ENCODE data around the gene LIPH.
"Not testable (repeated sequence)": the region's sequence is repeated elsewhere in the genome, so short reads cannot be mapped to it uniquely, and the experiment has no call there.

LIPH gene

DNA sequence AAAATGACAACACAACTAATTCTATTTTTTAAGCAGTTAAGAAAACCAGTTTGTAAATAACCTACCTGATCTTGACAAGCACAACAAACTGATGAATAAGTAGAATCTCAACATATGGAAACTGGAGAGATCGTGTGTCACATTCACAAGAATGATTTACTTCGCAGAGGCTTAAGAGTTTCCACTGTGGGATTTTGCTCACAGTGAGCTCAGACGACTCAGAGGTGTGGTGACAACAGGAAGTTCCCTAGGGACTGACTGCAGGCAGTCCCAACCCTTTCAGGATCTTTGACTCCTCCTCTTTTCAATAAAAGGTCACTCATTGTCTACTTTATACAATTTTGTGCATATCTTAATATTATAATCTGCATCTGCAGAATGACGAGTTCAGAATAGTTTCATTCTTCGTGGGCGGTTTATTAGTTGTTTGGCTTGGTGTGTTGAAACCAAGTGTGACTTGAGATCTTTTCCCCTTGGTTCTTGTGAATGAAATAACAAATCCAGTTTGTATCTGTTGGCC is at the start of gene LIPH:
LIPH (minus strand) TSS at position 231 of the 520 bp plus-strand sequence; CDS start at position 114, 117 bp downstream.
- no peak for DNase-seq

DNA sequence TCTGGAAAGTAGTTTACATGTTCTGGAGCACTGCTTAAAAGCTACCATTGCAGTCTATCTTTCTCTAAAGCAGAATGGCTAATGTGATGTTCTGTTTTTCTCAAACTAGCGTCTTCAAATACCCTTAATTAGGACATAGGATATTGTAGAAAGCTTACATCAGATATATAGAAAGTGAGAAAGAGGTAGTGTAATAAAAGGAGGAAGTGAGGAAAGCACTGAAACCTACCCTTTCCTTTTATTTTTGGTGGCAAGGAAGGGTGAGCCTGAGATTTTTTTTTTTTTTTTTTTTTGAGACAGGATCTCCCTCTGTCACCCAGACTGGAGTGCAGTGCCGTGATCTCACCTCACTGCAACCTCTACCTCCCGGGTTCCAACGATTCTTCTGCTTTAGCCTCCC is 43.1 kb upstream of the LIPH start:
- DNase-seq, result no peak

DNA sequence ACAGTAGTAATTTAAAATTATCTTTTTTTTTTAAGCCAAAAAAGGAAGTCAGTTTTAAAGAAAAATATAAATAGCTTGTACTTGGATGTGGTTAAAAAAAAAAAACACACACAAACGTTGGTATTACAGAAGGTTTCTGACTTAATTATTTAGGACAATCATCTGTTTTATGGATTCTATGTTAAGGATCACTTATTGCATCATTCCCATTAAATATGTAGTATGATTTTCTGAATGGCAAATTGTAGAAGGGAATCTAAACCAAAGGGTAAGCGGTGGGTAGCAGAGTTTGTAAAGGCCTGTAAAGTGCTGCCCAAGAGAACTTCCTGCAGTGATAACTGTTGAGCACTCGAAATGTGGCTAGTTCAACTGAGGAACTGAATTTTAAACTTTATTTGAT is 41.7 kb upstream of the LIPH start:
- DNase-seq, result no peak

DNA sequence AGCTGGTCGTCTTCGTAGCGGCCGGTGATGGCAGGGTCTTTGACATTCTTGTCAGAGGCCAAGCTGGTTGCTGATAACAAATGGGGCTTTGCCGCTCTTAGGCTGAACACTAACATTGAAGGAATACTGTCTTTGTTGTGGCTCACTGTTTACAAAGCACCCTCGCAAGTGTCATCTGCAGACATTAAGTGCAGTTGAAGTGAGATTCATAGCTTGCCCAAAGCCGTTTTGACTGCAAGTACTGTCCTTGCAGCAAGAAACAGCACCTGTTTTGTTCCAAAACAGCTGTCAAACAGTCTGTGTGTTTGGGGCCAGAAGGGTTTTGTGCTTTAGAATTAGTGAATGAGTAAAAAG is 34.3 kb upstream of the LIPH start:
- DNase-seq, result peak; percentile 52

DNA sequence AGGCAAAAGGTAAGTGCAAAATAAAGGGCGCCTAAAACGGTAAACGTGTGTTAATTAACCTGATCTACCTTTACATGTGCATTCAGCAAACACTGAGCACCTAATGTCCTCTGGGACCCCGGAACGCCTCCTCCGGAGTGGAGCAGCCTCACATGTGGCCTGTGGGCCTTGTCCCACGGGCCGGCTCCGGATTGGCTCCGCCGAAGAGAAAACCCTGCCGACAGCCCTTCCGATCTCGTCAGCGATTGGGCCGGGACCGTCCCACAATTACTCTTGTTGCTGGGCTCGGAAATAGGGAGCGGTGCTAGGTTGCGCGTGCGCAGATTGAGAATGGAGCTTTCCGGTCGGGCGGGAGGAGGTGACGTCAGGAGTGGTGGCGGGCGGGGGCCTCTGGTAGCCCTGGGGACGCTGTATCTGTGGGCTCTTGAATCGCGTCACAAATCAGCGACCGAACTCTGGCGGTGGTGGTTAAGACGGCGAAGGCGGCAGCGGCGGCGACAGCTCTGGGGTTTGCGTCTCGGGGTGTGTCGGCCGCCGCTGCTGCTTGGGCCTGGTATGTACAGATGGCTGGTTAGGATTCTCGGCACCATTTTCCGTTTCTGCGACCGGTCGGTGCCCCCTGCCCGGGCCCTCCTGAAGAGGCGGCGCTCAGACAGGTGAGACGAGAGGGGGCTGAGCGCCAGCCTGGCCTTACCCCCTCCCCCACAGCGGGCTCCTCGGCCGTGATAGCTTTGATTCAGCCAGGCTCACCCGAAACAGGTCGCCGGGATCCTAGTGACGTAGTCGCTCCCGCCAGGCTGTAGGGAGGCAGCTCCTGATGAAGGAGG is 33.7 kb upstream of the LIPH start, which contains the start of gene SENP2:
SENP2 (plus strand) TSS at position 437 of the 827 bp plus-strand sequence; CDS start at position 556, 119 bp downstream.
- peak; percentile 96 for DNase-seq

DNA sequence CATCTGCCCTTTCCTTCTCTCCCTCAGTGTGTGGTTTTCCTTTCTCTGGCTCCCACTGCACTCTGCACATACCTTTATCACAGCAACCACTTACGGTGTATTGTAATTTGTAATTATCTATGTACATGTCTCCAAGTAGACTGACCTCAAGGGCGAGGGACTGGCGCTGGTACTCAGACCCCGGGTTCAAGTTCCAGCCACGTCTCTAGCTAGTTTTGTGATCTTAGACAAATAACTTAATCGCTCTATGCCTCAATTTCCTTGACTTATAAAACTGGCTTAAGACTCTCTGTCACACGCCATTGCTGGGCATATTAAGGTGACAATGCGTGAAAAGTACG is 33.1 kb upstream of the LIPH start:
- no peak for DNase-seq

DNA sequence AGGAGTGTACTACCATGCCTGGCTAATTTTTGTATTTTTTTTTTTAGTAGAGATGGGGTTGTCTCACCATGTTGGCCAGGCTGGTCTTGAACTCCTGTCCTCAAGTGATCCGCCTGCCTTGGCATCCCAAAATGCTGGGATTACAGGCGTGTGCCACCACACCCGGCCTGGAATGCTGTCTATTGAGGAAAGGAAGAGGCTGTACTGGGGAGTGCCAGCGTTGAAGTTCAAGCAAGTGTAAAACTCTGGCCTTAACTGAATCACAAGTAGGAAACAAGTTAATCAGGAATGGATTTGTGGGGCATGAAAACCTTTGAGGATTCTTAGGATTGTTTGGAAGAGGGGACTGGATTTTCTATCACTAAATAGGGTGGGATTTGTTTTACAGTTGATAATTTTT is 32.3 kb upstream of the LIPH start:
- no peak for DNase-seq

DNA sequence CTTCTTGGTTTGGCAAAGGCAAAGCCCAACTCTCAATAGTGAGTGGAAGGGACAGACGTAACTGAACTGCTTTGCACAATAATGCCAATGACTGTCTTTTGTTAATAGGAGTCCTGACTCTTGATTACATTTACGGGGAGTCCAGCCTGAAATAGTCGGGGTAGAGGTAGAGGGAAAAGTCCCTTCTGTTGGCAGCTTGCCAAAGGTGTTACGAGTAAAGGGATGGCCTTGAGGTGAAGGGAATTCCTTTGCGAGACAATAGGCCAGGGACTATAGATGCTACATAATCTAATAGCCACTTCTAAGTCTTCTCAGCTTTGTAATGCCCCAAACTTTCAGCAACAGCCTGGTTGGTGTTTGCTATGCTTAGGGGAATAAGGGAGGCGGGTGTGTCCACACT is 31.5 kb upstream of the LIPH start:
- no peak for DNase-seq

DNA sequence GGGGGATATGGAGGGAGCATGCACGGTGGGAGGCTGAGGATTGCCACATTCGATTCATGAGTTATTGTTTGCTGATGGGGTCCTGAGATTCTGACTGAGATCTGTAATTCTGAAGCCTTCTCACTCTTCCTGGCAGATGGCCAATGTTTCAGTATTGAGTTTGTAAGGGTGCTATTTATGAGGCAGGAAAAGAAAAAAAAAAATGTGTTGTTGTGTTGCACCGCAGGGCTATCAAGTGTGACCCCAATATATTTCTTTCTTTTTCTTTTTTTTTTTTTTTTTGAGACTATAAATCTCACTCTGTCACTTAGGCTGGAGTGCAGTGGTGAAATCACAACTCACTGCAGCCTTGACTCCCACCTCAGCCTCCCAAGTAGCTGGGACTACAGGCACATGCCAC is 30.5 kb upstream of the LIPH start:
- no peak for DNase-seq

DNA sequence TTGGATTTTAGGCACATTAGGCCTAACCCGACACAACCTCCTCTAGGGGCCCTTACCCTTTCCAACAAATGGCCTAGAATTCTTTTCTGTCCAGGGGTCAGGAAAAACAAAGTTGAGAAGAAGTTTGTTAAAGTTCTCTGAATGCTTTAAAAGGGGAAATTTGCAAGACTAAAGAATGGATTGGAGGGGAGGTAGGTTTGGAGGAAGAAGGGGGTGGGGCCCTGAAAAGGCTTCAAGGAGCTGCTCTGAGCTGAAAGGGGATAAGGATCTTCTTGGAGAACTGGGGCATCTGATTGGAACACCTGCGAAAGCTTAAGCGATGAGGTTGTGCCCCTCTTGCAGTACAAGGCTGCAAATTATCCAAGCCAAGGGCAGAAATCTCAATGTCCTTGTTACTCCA is 29.8 kb upstream of the LIPH start:
- DNase-seq, result no peak

DNA sequence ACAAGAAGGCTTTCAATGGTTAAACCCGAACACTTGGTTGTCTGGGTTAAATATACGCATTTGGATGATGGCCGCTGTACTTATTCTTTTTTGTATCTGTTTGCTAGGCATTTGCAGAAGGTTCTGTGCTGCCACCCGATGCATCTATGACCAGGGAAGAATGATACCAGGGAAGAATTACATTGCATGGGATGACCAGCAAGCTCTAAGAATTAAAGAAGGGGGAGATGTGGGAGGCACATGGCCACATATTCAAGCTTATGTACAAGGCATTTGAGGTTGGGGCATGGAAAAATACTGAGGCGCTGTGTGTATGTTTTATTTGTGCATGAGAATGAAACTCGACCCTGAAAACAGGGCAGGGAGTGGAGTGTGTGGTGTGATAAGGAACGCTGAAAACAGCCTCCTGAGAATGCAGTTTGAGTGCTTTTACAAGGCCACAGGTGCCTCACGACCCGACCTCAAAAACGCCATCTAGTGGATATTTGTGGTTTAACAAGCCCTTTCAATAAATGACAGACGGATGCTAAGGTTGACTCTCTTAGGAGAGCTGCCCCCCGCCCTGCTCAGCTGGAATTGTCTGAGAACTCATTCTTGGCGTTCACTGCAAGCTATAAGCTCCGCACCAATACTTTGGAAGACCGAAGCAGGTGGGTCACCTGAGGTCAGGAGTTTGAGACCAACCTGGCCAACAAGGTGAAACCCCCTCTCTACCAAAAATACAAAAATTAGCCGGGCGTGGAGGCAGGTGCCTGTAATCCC is 22.9 kb upstream of the LIPH start:
- DNase-seq, result peak; percentile 79

DNA sequence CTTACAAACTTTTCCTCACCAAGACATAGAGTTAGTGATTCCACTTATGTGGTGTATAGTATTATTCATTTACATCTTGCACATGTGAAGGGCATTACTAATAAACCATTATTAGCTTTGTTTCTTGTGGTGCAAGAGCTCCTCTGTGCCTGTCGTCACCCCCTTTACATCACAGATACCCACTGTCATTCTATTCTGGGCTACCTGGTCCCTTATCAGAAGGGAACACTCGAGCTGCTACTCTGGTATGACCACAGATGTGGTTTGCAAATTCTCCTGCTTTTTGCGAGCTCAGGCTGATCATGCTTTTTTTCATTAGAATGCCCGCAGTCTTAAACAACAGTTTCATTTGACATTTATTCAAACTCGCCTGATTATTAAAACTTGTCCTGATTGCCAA is 19.8 kb upstream of the LIPH start:
- no peak for DNase-seq

DNA sequence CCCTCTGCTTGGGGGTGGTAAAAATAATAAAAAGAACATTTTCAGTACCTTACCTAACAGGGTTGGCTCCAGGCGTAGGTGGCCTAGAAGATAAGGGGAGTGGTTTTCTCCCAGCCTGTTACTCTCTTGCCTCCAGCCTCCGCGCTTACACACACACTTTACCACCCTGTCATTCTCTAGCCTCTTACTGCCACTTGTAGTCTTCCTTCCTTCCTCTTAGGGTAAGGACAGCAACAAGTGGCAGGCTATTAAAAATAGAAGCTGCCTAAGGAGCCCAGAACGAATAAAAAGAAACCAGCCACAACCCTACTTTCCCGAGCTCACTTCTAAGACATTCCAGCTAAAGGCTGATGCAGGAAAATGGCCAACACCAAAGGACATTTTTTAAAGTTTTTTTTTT is 9.6 kb upstream of the LIPH start:
- DNase-seq, result peak; percentile 53

DNA sequence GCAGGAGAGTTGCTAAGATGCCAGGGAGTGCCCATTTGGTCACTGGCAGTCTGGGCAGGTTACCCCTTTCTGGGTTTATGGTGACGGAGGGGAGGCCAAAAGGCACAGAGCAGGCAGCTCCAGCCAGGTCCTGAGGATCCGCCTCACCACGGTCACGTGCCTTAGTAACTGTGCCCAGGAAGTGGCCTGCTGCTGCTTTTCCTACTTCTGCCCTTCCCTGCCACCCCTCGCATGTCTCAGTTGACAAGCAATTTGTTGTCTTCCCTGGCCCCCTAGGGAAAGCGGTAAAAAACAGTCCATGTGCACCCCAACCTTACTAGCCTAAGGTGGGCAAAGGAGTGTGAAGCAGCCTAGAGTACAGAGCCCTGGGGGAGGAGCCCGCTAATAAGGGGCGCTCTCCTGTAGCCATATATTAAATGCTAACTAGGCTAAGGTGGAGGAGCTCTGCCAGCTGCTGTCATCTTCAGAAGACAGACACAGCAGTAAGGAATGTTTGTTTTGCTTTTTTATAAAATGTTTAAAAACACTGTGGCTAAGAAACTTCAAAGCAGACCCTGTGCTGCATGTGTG is 9.1 kb upstream of the LIPH start:
- DNase-seq, result no peak

DNA sequence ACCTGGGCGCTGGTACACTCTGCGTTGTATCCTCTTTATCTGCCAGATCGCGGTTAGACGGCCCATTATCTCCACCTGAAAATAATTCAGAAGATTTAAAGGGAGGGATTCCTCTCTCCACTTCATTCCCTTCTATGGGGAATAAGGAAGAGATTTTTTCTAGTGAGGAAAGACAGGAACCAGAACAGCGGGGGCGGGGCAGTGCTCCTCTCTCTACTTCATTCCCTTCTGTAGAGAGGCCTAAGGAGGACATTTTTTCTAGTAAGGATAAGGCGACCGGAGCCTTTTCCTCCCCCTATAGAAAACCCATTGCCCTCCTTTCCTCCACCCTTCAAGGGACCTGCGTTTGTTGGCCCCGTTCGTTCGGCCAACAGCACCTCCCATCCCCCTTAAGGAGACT is 8.3 kb upstream of the LIPH start:
- DNase-seq, result no peak

DNA sequence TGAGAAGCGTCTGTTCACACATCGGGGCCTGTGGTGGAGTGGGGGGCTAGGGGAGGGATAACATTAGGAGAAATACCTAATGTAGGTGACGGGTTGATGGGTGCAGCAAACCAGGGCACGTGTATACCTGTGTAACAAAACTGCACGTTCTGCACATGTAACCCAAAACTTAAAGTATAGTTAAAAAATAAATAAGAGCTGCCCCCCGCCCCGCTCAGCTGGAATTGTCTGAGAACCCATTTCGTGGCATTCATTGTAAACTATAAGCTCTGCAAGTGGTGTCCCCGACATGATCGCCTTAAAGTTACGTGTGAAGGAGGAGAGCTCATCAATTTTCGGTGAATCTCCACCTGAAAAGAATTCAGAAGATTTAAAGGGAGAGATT is 7.3 kb upstream of the LIPH start:
- DNase-seq, result no peak

DNA sequence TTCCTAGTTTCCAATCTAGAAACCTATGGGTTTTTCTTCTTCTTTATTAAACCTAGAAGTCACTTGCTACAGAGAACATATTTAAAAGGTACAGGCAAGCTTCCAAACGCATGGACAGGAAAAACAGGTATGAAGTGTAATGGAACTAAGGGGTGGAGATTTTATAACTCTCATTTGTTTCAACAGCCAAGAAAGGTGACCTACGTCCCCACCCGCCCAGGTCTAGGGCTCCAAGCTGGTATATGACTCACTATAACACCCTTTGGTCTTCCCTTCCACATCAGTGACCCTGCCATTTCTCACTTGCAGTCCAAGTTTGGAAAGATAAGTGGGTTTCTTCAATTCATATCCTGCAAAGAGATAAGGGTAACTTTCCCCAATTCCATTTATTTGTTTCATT is 6.0 kb upstream of the LIPH start:
- DNase-seq, result no peak

DNA sequence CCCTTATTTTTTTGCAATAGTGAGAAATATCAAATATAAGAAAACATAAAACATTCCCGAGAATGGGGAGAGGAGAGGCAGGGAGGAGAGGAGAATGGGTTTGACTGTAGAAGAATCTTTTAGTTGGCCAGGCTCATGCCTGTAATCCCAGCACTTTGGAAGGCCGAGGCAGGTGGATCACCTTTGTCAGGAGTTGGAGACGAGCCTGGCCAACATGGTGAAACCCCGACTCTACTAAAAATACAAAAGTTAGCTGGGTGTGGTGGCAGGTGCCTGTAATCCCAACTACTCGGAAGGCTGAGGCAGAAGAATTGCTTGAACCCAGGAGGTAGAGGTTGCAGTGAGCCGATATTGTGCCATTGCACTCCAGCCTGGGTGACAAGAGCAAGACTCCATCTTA is 4.3 kb upstream of the LIPH start:
- not testable (repeated sequence) for DNase-seq

DNA sequence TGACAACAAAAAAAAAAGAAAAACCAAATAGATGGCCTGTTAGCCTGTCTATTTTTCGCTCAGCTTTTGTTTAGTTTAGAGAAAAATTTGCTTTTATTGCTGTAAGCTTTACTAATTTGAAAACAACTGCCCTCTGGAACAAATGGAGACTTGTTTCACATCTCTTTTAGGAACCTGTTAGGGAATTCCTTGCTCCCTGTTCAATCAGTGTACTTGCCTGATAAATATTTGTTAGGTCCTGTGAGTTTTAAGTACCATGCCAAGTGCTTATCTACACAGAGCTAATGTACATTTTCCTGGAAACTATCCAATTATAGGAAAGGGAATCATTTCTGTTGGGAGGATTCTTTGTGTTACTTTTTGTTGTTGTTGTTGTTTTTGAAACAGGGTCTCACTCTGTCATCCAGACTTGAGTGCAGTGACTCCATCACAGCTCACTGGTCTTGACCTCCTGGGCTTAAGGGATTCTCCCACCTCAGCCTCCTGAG is 3.5 kb upstream of the LIPH start:
- no peak for DNase-seq

DNA sequence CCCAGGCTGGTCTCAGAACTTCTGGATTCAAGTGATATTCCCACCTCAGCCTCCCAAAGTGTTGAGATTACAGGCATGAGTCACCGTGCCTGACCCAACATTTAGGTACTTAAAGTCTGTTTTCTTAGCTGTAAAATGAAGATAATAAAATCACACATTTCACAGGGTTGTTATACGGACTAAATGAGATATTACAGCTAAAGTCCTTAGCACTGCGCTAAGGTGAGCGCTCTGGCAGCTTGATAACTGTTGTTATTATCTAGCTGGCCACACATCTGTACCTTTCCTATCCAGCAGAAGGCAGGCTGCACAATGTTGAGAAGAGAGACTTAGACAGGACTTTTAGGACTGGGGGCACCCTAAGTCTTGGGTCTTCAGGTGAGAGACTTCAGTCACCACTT is 2.7 kb upstream of the LIPH start:
- DNase-seq, result no peak

DNA sequence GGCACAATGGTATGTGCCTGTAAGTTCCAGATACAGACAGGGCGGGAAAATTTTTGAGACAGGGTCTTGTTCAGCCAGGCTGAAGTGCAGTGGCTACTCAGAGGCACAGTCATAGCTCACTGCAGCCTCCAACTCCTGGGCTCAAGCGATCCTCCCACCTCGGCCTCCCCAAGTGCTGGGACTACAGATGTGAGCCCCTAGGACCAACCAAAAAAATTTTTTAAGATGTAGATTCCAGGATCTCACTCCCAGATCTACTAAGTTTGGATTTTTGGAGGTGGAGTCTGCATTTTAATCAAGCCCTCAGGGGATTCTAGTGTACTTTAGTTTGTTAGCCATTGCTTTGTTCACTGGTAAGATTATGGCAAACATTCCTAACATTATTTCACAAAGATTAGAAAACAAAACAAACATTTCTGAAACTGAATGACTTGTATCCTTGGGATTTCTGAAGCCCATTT is 2.7 kb downstream of the LIPH start:
- no peak for DNase-seq

DNA sequence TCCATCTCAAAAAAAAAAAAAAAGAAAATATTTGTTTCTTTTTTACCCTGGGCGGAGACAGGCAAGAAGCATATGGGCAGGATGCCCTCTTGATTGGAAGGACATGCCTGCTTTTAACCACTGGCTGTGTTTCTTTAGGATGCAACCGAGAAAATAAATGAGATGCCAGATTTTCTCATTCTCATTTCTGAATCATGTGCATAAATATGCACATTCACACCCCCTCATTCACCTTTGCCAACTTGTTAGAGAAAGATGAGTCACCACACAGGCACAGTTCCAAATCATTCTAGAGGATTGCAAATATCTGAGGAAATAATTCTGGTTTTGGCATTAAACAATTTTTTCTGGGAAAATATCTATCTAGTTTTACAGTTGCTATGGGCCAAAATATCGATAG is 3.3 kb downstream of the LIPH start:
- DNase-seq, result no peak

DNA sequence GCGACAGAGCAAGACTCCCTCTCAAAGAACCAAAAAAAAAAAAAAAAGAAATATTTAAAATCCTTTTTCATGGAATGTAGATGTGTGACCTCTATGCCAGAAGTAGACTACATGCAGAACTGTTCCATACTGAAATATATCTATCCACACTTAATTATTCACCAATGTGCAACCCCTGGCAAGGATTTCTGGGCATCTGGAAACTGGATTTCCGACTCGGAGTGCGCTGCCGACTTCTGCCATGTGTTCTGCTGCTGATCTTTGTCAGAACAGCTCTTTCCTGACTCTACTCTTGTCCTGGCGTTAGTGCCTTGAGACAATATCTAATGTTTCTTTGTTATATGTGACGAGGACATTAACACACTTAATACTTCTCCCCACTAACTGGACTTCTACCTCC is 11.7 kb downstream of the LIPH start:
- DNase-seq, result no peak

DNA sequence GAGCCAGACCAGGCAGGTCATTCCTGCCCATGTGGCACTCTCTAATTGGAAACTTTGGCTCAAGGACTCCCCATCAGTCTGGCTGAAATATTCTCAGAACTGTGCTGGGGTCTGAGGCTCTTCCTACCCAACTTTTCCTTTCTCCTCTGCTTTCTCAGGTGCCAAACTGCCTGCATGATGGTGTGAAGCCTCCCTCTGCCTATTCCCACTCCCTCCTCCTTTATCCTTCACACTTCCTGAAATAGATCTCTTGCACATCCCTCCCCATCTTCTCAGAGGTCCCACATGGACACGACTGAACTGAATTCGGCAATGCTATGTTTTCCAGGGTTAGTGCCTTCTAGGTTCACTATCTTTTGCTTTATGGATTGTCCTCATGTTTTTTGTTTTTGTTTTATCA is 12.5 kb downstream of the LIPH start:
- DNase-seq, result no peak
